HUES48 (cell line): ENCODE measurements around the gene PDCL2.

Experiments
- H3K27ac ChIP-seq: one replicate; pipeline ENCODE4 v1.7.0; 2013; ENCODE audit warnings: low read depth, low read length, inconsistent platforms
- H3K27me3 ChIP-seq: 2 replicates; pipeline ENCODE4 v1.6.1; 2013; ENCODE audit warnings: mild to moderate bottlenecking, low read length; ENCODE audit not compliant: control insufficient read depth, insufficient read depth
- H3K36me3 ChIP-seq: 2 replicates; pipeline ENCODE4 v1.6.1; 2013; ENCODE audit warnings: low read length; ENCODE audit not compliant: control insufficient read depth, insufficient read depth
- H3K4me1 ChIP-seq: 2 replicates; pipeline ENCODE4 v1.6.1; 2013; ENCODE audit warnings: mild to moderate bottlenecking, low read length; ENCODE audit not compliant: control insufficient read depth, insufficient read depth
- H3K4me3 ChIP-seq: 2 replicates; pipeline ENCODE4 v1.5.1; 2013; ENCODE audit warnings: mild to moderate bottlenecking, low read depth, low read length
- H3K9ac ChIP-seq: 2 replicates; pipeline ENCODE4 v1.6.1; 2013; ENCODE audit warnings: mild to moderate bottlenecking, low read depth, low read length, moderate library complexity
- H3K9me3 ChIP-seq: 2 replicates; pipeline ENCODE4 v1.6.1; 2013; ENCODE audit warnings: low read length; ENCODE audit not compliant: control insufficient read depth, insufficient read depth

PDCL2 gene

GRCh38 chr4:55617587-55618197, 25.6 kb upstream of the PDCL2 start:
- no peak overlapping the region for H3K27ac ChIP-seq
- H3K4me1 ChIP-seq, result no peaks in the 10 kb centered on the region
- no peak overlapping the region for H3K4me3 ChIP-seq
- no peaks in the 10 kb centered on the region for H3K36me3 ChIP-seq
- H3K27me3 ChIP-seq, result no peaks in the 10 kb centered on the region
- H3K9me3 ChIP-seq, result no peaks in the 10 kb centered on the region
- H3K9ac ChIP-seq, result no peak overlapping the region

- Histone ChIP-seq H3K4me1 (no peaks in the 10 kb centered on the region), H3K27me3 (no peaks in the 10 kb centered on the region), H3K9me3 (no peaks in the 10 kb centered on the region), H3K9ac (no peak overlapping the region), H3K36me3 (no peaks in the 10 kb centered on the region), H3K4me3 (no peak overlapping the region), H3K27ac (no peak overlapping the region)
Measured at GRCh38 chr4:55615008-55615407, 23.0 kb upstream of the PDCL2 start.

DNA sequence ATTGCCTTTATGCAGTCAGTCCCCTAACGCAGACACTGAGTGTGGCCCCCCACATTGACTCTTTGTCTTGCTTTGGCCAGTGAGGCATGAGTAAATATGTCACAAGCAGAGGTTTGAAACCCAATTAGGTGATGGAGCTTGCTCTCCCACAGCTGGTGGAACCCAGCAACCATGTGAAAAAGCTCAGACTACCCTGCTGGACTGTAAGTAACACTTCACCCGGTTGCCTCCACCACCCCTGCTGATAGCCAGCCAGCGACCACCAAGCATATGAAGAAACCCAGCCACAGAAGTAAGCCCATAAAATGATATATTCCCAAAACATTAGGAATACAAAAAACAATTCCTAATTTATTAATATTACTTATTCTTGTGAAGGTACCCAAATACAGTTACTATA, 21.6 kb upstream of the PDCL2 start:
- Histone ChIP-seq H3K36me3 (no peaks in the 10 kb centered on the region), H3K9ac (no peak overlapping the region), H3K9me3 (no peaks in the 10 kb centered on the region), H3K27me3 (no peaks in the 10 kb centered on the region), H3K4me1 (no peaks in the 10 kb centered on the region), H3K4me3 (no peak overlapping the region), H3K27ac (no peak overlapping the region)

DNA sequence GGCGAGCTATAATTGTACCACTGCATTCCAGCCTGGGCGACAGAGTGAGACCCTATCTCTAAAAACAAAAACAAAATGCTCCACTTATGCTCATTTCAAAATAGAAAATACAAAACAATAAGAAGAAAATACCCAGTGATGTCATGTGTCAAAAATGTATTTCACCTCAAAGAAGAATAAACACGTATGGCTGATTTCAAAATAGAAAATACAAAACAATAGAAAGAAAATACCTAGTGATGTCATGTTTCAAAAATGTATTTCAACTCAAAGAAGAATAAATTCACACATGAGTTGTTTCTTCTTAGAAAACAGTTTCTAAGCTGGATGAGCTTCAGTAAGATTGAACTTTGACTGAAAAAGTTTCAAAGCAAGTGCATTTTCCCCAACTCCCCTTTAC, 20.3 kb upstream of the PDCL2 start:
- Histone ChIP-seq H3K36me3 (peaks cover 3% of the 10 kb centered on the region; the same call in 1 of the 2 replicates), H3K9ac (no peak overlapping the region), H3K9me3 (no peaks in the 10 kb centered on the region), H3K4me1 (no peaks in the 10 kb centered on the region), H3K27me3 (no peaks in the 10 kb centered on the region), H3K4me3 (no peak overlapping the region), H3K27ac (no peak overlapping the region)

DNA sequence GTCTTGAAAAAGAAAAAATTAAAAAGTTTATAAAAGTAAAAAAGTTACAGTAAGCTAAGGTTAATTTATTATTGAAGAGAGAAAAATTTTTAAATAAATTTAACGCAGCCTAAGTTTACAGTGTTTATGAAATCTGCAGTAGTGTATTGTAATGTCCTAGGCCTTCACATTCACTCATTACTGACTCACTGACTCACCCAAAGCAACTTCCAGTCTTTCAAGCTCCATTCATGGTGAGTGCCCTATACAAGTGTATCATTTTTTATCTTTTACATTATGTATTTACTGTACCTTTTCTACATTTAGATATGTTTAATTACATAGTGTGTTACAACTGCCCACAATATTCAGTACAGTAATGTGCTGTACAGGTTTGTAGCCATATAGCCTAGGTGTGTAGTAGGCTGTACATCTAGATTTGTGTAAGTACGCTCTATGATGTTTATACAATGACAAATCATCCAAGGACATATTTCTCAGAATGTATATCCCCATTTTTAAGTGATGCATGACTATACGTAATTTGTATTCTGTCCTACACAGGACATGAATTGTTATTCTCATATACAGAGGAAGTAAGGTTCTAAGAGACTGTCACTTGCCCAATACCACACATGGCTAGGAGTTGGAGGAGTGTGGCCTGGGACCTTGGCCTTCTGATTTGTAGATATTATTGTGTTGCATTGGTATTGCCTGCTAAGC, 19.5 kb upstream of the PDCL2 start:
- no peak overlapping the region for H3K27ac ChIP-seq
- H3K27me3 ChIP-seq, result no peaks in the 10 kb centered on the region
- H3K9me3 ChIP-seq, result no peaks in the 10 kb centered on the region
- H3K4me3 ChIP-seq, result no peak overlapping the region
- H3K36me3 ChIP-seq, result peaks cover 7% of the 10 kb centered on the region
- no peaks in the 10 kb centered on the region for H3K4me1 ChIP-seq
- no peak overlapping the region for H3K9ac ChIP-seq

DNA sequence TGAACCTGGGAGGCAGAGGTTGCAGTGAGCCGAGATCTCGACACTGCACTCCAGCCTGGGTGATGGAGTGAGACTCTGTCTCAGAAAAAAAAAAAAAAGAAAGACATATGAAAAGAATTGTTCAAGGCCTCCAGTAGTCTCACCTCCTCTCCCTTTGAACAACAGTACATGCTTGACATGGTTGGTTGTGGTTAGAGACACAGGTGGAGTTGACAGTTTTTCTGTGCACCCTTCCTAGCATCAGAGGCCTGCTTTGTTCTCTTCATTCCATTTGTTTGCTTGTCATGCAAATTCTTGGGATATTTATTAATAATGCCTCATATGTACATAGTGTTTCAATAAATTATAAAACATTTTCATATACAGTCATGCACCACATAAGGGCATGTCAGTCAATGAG, 18.3 kb upstream of the PDCL2 start:
- Histone ChIP-seq H3K4me1 (no peaks in the 10 kb centered on the region), H3K27me3 (no peaks in the 10 kb centered on the region), H3K9me3 (no peaks in the 10 kb centered on the region), H3K36me3 (peaks cover 7% of the 10 kb centered on the region), H3K9ac (no peak overlapping the region), H3K27ac (no peak overlapping the region), H3K4me3 (no peak overlapping the region)

GRCh38 chr4:55609393-55609866, 17.4 kb upstream of the PDCL2 start:
- Histone ChIP-seq H3K36me3 (peaks cover 7% of the 10 kb centered on the region), H3K27me3 (no peaks in the 10 kb centered on the region), H3K9me3 (no peaks in the 10 kb centered on the region), H3K4me3 (no peak overlapping the region), H3K27ac (no peak overlapping the region), H3K9ac (no peak overlapping the region), H3K4me1 (no peaks in the 10 kb centered on the region)

DNA sequence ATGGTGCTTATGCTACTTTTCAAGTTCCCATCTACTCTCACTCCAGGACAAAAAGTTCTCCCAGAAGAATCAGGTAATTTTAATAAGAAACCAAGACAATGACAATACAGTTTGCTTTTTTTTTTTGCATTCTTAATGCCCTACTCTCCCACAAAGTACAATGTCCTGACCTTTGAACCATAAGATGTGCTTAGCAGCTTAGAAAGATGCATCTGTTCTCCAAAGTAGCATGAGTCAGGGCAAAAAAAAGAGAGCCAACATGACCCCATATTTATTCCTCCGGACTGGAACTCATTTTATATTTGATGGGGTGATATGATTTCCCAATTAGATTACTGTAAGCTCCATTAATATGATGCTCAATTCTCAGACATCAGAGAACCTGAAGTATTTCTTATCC, 16.5 kb upstream of the PDCL2 start:
- no peaks in the 10 kb centered on the region for H3K9me3 ChIP-seq
- peaks cover 7% of the 10 kb centered on the region for H3K36me3 ChIP-seq
- H3K9ac ChIP-seq, result no peak overlapping the region
- no peak overlapping the region for H3K27ac ChIP-seq
- H3K4me3 ChIP-seq, result no peak overlapping the region
- no peaks in the 10 kb centered on the region for H3K27me3 ChIP-seq
- no peaks in the 10 kb centered on the region for H3K4me1 ChIP-seq

DNA sequence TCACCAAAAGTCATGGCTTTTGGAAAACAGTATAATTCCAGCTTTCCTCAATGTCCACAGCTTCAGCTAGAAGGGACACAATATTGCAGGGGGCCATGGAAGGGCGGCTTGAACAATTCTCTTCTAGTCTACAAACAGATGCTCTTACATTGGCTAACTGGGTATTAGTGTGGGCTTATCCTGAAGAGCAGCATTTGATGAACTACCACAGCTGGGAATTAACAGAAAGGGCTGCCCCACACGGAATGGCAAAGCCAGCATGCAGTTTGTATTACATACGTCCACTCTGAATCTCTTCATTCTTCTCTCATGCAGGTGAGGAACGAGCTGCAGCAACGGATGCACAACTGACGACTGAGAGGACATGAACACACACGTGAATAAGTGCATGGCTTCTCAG, 13.0 kb upstream of the PDCL2 start:
- Histone ChIP-seq H3K9ac (no peak overlapping the region), H3K27ac (no peak overlapping the region), H3K27me3 (no peaks in the 10 kb centered on the region), H3K9me3 (no peaks in the 10 kb centered on the region), H3K4me1 (no peaks in the 10 kb centered on the region), H3K36me3 (peaks cover 12% of the 10 kb centered on the region), H3K4me3 (no peak overlapping the region)

GRCh38 chr4:55600640-55601039, 8.6 kb upstream of the PDCL2 start:
- H3K36me3 ChIP-seq, result peaks cover 20% of the 10 kb centered on the region; the same call in 1 of the 2 replicates
- no peaks in the 10 kb centered on the region for H3K4me1 ChIP-seq
- no peak overlapping the region for H3K9ac ChIP-seq
- H3K27me3 ChIP-seq, result no peaks in the 10 kb centered on the region
- H3K4me3 ChIP-seq, result no peak overlapping the region
- H3K9me3 ChIP-seq, result no peaks in the 10 kb centered on the region
- H3K27ac ChIP-seq, result no peak overlapping the region

DNA sequence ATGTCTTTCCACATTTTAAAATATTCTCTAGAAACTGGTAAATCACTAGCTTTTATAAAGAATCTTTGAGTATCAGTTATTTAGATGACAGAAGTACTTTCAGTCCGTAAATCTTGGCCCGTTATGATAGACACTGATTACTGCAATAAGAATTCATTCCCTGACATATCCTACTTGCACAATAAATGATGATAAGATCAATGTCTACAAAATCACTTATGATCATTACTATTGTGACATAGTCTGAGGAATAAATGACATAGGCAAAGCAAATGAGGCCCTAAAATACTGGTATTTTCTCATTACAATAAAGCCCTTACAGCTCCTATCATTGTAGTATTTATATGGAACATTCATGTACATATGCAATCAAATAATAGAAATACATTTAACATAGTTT, 6.6 kb upstream of the PDCL2 start:
- peaks cover 20% of the 10 kb centered on the region; the same call in 1 of the 2 replicates for H3K36me3 ChIP-seq
- H3K27me3 ChIP-seq, result no peaks in the 10 kb centered on the region
- no peak overlapping the region for H3K4me3 ChIP-seq
- no peak overlapping the region for H3K9ac ChIP-seq
- no peaks in the 10 kb centered on the region for H3K4me1 ChIP-seq
- no peaks in the 10 kb centered on the region for H3K9me3 ChIP-seq
- H3K27ac ChIP-seq, result no peak overlapping the region
